T-helper 2 cell treated with Interferon-gamma antibody and Interleukin-4, amounts not matched to agents 5 μg/mL and 100 μg/mL, for 36 hours (primary cell): ENCODE results near the gene SLC8A3.

Experiments
- DNase-seq: peaks from one replicate; pipeline ENCODE4 v3.0.0; 2021; ENCODE audit warnings: low spot score
- H3K27ac Mint-ChIP-seq: one replicate; pipeline ENCODE4 v1.8.0; 2021; ENCODE audit warnings: mild to moderate bottlenecking, mixed read lengths
- H3K27me3 Mint-ChIP-seq: one replicate; pipeline ENCODE4 v1.8.0; 2021; ENCODE audit warnings: low read depth, mixed read lengths
- H3K36me3 Mint-ChIP-seq: one replicate; pipeline ENCODE4 v1.8.0; 2021; ENCODE audit warnings: low read depth, mixed read lengths
- H3K4me1 Mint-ChIP-seq: one replicate; pipeline ENCODE4 v1.8.0; 2021; ENCODE audit warnings: low read depth, mixed read lengths
- H3K4me3 Mint-ChIP-seq: one replicate; pipeline ENCODE4 v1.8.0; 2022; ENCODE audit warnings: mild to moderate bottlenecking, moderate library complexity, mixed read lengths
- H3K9me3 Mint-ChIP-seq: one replicate; pipeline ENCODE4 v1.8.0; 2021; ENCODE audit warnings: mixed read lengths

The SLC8A3 gene

DNA sequence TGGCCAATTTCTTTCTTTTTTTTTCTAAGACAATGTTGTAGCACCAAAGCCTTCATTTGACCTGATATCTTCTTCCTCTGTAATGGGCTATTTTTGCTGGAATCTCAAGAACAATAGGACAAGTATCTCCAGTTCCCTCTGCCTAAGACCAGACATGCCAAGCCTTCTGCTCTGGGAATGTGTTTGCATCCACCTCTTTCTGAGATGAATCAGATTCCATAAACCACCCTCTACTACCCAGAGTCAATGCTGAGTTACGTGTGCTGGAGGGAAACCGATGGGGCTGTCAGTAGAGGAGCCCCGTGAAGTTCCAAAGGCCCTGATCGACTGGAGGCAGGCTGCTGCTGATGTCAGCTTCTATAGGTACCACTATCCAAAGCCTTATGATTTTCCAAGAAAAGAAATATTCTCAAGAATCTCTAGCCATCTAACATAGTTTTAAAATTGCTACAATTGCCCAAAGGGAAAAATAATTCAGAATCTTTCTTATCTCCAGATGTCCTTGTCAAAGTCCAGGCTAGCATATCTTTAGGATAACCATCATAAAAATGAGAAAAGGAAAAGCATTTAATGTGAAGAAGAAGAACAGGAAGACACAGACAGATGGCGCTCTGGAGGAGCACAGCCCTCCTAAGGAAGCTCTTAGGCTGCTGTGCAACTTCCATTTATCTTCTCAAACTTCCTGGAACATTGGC lies 101.9 kb downstream of the SLC8A3 start:
- Mint-ChIP-seq H3K4me3 (no peak overlapping the region), H3K27ac (no peak overlapping the region), H3K9me3 (no peaks in the 10 kb centered on the region), H3K27me3 (peaks cover 13% of the 10 kb centered on the region), H3K36me3 (no peaks in the 10 kb centered on the region), H3K4me1 (no peaks in the 10 kb centered on the region)
- DNase-seq, result no peak

DNA sequence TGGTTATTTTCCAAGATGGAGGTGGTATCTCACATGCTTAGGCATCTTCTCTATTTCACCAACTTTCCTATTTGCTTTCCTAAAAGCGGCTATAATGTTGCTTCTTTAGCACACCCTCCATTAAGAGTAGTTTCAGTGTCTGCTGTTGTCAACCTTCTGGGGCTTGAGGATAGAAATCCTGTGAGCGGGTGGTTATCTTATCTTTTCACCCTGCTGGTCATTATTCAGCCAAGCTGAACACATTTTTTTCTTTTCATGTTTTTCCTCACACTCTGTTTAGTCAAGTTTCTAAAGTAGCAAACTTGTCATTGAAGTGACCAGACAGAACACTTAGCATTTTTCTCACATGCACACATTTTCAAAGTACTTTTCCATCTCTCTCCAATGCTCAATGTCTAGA lies 104.5 kb downstream of the SLC8A3 start:
- no peak overlapping the region for H3K27ac Mint-ChIP-seq
- H3K4me1 Mint-ChIP-seq, result no peaks in the 10 kb centered on the region
- no peaks in the 10 kb centered on the region for H3K36me3 Mint-ChIP-seq
- DNase-seq, result no peak
- no peaks in the 10 kb centered on the region for H3K9me3 Mint-ChIP-seq
- H3K27me3 Mint-ChIP-seq, result peaks cover 13% of the 10 kb centered on the region
- H3K4me3 Mint-ChIP-seq, result no peak overlapping the region

DNA sequence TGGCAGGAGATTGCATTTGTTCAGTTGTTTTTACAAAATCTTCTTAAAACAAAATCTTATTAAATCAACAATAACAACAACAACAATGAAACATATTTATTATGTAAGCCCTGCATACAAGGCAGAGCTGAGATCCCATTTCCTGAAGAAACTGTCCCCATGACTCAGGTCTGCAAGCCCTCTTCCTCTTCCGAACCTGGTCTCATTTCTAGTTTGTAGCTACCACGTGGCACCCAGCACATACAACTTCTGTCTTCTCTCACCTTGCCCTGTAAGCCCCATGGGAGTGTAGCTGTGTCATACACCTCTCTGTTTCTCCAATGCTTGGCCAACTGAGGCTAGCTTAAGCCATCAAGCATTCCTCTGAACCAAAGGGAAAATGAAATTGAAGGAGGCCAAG lies 106.4 kb downstream of the SLC8A3 start:
- Mint-ChIP-seq H3K36me3 (no peaks in the 10 kb centered on the region), H3K4me3 (no peak overlapping the region), H3K9me3 (no peaks in the 10 kb centered on the region), H3K27ac (no peak overlapping the region), H3K27me3 (peaks cover 13% of the 10 kb centered on the region), H3K4me1 (no peaks in the 10 kb centered on the region)
- DNase-seq, result no peak

DNA sequence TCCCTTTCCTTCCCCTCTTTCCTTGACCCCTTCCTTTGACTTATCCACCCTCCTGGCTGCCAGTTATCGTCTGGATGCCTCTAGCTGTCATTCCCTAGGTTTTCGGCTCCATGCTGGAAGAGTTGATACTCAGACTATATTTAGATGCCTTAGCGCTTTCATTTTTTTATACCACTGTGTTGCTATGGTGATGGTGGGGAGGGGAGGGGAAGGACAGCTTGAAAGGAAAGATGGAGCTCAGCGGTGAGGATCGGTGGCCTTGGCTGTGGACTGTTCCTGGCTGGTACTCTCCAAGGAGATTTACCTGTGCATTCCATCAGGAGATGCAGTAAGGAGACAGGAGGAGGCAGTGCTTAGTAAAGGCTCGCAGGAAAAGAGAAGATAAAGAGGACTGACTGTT lies 108.7 kb downstream of the SLC8A3 start:
- Mint-ChIP-seq H3K27me3 (peaks cover 11% of the 10 kb centered on the region), H3K36me3 (no peaks in the 10 kb centered on the region), H3K4me1 (no peaks in the 10 kb centered on the region), H3K4me3 (no peak overlapping the region), H3K9me3 (no peaks in the 10 kb centered on the region), H3K27ac (no peak overlapping the region)
- DNase-seq, result no peak

DNA sequence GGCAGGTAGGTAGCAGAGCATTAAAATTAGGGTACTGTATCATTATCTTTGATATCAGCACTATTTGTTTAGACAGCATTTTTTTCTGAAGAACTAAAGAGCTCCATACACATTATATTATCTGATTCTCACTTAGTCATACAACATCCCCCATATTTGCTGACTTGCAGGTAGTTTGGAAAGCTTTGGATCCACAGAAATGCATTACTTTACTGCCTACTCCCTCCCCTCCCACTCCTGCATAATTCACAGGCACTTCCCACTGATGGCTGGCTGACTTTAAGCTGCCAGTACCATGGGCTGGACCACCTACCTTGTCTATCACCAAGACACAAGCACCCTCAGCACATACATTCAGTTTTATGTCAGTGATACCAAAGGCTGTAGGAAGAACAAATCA lies 110.4 kb downstream of the SLC8A3 start:
- Mint-ChIP-seq H3K27me3 (peaks cover 3% of the 10 kb centered on the region), H3K27ac (no peak overlapping the region)

DNA sequence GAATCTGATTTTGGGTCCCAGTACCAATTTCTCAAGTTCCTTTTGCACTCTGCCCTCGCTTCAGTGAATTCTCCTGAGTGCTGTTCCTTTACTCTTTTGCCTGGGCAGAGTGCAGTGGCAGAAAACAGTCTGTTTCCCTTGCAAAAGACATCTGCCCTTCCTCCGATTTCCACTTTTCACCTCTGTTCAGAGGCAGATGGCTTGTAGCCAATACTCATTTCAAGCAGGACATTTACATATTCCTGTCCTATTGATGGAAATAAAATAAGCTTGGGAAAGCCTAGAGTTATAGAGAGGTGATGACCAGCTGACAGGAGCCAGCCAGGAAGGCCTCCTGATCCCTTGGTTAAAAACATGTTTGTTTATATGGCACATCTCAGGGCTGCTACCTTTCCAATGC lies 111.0 kb downstream of the SLC8A3 start:
- no peaks in the 10 kb centered on the region for H3K9me3 Mint-ChIP-seq
- H3K4me1 Mint-ChIP-seq, result no peaks in the 10 kb centered on the region
- H3K4me3 Mint-ChIP-seq, result no peak overlapping the region
- no peak for DNase-seq
- H3K36me3 Mint-ChIP-seq, result no peaks in the 10 kb centered on the region
- peaks cover 7% of the 10 kb centered on the region for H3K27me3 Mint-ChIP-seq
- no peak overlapping the region for H3K27ac Mint-ChIP-seq

More for the DNA sequence above, 110.4 kb downstream of the SLC8A3 start:
- DNase-seq, result no peak
- Mint-ChIP-seq H3K9me3 (no peaks in the 10 kb centered on the region), H3K36me3 (no peaks in the 10 kb centered on the region), H3K4me1 (no peaks in the 10 kb centered on the region), H3K4me3 (no peak overlapping the region)

DNA sequence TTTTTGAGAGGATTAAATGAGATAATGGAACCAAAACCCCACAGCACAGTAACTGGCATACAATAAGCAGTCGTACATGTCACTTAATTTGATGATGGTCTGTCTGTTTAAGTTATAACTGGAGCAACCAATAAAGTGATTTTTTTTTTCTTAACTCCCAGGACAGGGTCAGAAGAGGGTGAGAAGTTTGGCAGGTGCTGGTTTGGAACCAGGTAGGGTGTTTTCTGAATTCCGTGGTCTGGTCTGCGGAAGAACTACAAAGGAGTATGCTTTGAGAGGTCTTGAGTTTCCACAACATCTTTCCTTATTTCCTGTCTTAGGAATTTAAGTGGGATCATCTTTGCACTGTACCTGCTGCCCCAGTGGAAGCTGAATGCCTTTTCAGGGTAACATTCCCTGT lies 111.7 kb downstream of the SLC8A3 start:
- no peak overlapping the region for H3K27ac Mint-ChIP-seq
- H3K4me3 Mint-ChIP-seq, result no peak overlapping the region
- no peak for DNase-seq
- no peaks in the 10 kb centered on the region for H3K4me1 Mint-ChIP-seq
- H3K27me3 Mint-ChIP-seq, result peaks cover 5% of the 10 kb centered on the region
- H3K36me3 Mint-ChIP-seq, result no peaks in the 10 kb centered on the region
- no peaks in the 10 kb centered on the region for H3K9me3 Mint-ChIP-seq

DNA sequence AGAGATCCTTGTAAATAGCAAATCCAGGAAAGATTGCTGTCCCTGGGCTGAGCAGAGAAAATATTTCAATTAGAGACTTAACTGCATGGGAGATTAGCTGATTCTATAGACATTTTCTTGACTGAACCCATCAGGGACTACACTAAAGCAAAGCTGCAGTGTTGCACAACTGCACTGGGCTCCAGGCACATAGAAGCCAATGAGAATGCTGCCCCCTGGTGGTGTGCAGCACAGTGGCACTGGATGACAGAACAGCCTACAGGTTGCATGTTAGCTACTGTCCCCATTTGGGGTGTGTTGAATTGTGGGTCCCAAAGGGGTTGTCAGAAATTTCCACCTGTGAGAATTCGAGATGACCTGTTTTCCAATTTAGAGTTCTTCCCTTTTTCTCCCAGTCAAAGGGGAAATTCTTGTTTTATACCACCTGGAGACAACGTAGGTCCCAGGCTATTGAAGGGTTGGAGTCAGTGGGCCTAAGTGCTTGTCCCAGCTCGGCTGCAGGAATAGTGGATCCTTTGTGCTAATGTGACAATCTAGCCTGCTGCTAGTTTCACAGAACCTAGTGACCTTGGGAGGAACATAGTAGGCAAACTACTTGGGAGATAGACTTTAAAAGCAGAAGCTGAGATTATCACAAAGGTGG lies 114.7 kb downstream of the SLC8A3 start:
- peak; percentile 25 for DNase-seq
- H3K27me3 Mint-ChIP-seq, result peaks cover 10% of the 10 kb centered on the region
- no peak overlapping the region for H3K27ac Mint-ChIP-seq
- H3K4me3 Mint-ChIP-seq, result no peak overlapping the region
- H3K9me3 Mint-ChIP-seq, result no peaks in the 10 kb centered on the region
- no peaks in the 10 kb centered on the region for H3K36me3 Mint-ChIP-seq
- no peaks in the 10 kb centered on the region for H3K4me1 Mint-ChIP-seq

DNA sequence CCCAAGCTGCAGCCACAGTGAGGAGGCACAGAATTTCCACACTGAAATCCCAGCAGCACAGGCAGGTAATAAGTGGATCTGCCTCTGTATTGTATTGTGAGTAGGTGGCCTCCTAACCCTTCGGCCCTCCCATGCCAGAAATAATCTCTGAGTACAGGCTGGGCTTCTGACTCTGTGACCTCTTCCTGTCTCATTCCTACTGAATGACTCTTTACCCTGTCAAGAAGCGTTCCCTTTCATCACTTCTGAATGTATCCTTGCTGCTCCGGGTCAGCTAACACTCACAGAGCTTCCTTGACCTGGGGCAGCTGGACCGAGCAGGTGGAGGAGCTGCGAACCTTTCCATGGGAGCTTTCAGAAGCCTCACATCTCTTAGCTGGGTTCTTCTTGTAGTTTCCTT lies 119.6 kb downstream of the SLC8A3 start:
- Mint-ChIP-seq H3K27me3 (peaks cover 10% of the 10 kb centered on the region), H3K9me3 (no peaks in the 10 kb centered on the region), H3K27ac (no peak overlapping the region), H3K4me3 (no peak overlapping the region), H3K36me3 (no peaks in the 10 kb centered on the region), H3K4me1 (no peaks in the 10 kb centered on the region)
- no peak for DNase-seq

DNA sequence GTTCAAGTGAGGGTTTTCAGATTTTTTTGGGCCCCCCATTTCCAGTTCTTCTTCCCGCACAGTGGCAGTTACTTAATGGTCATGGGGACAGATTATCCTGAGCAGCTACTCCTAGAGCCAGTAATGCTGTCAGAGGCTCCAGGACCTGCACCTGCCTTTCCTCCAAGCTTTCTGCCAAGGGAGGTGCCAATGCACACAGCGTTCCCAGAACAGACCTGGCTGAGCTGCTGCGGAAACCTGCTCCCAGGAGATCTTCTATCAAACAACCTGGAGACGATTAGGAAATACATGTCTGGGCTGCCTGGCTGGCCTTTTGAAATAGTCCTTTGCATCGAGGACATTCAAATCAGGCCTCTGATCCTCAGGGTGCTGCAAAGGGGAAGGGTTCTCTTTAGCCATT lies 120.9 kb downstream of the SLC8A3 start:
- H3K27ac Mint-ChIP-seq, result no peak overlapping the region
- no peaks in the 10 kb centered on the region for H3K4me1 Mint-ChIP-seq
- H3K9me3 Mint-ChIP-seq, result no peaks in the 10 kb centered on the region
- H3K27me3 Mint-ChIP-seq, result peaks cover 9% of the 10 kb centered on the region
- H3K4me3 Mint-ChIP-seq, result no peak overlapping the region
- DNase-seq, result no peak
- H3K36me3 Mint-ChIP-seq, result no peaks in the 10 kb centered on the region

DNA sequence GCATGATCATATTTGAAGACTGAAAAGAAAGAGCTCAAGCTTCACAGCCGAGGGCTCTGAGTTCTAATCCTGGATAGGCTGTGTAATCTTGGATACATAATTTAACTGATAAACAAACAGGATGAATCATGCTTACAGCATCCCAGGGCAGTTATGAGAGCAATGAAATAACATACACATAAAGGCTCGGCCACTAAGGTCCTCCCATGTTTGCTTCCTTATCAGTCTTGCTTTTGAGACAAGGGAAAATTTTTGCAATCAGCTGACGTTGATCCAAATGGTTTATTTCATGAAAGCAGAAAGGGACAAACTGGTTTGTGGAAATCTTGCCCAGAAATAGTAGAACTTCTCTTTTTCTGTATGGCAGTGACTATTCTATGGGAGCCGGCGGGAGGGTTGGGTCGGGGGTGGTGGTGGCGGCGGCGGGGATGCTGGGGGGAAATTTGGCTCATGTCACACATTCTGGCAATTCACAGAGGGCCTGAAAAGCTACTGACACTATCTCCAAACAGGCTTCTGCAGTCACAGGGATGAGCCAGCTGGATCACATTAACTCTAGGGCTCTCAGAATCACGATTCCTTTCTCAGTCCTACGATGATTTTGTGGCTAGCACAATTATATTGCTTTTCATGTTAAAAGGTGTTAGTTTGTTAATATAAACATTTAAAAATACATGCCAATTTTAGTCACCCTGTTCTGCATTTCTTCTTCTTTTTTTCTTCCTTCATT lies 124.5 kb downstream of the SLC8A3 start:
- Mint-ChIP-seq H3K4me1 (no peaks in the 10 kb centered on the region), H3K9me3 (no peaks in the 10 kb centered on the region), H3K27ac (no peak overlapping the region), H3K27me3 (peaks cover 3% of the 10 kb centered on the region), H3K4me3 (no peak overlapping the region), H3K36me3 (no peaks in the 10 kb centered on the region)
- no peak for DNase-seq

DNA sequence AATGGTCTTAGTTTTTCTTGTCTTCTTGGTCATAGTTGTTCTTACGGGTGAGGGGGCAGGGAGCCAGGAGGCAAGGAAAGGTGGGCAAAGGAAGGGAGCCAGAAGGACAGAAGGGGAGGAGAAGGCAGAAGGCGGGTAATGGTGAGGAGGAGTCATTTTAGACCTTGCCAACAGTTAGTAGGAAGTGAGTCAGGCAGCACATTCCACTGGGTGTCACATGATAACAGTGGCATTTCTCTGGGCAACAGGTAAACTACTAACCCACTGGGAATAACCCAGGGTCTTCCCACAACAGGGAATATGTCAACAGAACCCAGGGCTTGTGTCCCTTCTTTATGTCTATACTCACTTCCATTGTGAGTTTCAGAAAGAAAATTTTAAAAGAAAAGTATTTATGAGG lies 127.6 kb downstream of the SLC8A3 start:
- Mint-ChIP-seq H3K27ac (no peak overlapping the region), H3K9me3 (no peaks in the 10 kb centered on the region), H3K4me3 (no peak overlapping the region), H3K4me1 (no peaks in the 10 kb centered on the region), H3K36me3 (no peaks in the 10 kb centered on the region), H3K27me3 (peaks cover 2% of the 10 kb centered on the region)
- DNase-seq, result no peak

DNA sequence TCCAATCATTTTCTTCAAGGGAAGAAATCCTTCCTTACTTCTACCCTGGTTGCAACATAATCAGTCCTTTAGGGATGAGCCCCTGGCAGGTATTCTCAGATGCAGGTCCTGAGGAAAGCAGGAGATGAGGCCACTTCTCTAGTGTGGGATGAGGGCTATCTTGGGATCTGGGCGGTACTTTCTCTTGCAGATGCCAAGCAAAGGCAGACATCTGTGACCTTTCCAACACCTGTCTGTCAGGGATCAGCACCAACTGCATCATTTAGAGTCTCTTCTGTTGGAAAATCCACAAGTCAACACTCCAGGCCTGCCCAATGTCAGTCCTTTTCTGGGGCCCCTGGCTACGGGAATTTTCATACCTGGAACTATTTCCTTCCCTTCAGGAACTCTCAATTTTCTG lies 129.2 kb downstream of the SLC8A3 start:
- Mint-ChIP-seq H3K9me3 (no peaks in the 10 kb centered on the region), H3K4me1 (no peaks in the 10 kb centered on the region), H3K27me3 (peaks cover 2% of the 10 kb centered on the region), H3K27ac (no peak overlapping the region), H3K4me3 (no peak overlapping the region), H3K36me3 (no peaks in the 10 kb centered on the region)
- no peak for DNase-seq

DNA sequence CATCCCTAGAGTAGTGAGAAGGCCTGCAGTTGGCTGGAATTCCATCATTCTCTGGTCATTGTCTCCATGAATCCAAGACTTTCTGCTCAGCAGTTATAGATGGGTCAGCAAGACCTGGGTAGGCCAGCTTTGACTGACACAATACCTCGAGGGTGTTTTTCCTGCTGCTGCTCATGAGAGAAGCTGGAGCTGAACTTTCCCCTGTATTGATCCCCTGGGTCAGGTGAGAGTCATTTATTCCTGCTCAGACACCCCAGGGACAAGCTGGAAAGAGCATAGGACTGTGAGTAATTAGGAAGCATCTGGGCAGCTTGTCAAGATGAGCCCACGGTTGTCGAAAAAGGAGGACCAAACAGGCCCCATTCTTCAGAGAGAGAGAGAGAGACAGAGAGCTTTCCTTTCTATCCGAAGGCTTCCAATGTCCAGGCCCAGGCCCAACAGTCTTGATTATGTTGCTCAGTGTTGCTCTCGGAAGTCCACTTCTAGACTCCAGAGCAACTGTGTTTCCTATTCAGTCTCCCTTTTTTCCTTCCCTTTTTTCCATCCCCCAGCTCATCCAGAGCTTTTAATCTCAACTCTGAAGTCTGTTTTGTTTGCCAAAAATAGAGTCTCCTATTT lies 131.1 kb downstream of the SLC8A3 start:
- Mint-ChIP-seq H3K4me3 (no peak overlapping the region), H3K27ac (no peak overlapping the region), H3K27me3 (no peaks in the 10 kb centered on the region), H3K4me1 (no peaks in the 10 kb centered on the region), H3K9me3 (no peaks in the 10 kb centered on the region), H3K36me3 (no peaks in the 10 kb centered on the region)
- no peak for DNase-seq
